Activated T-helper 2 cell treated with anti-CD3 and anti-CD28 coated beads, Interferon-gamma antibody, Interleukin-2, Interleukin-4, amounts not matched to agents 10 μg/mL and 5 μg/mL and 100 μg/mL, durations not matched to agents 14 hours and 24 hours and 36 hours (primary cell): ENCODE results near the gene HERC4. TPM values are rescaled to one million over a fixed set of nuclear protein-coding genes. Genes with fewer than 3 reads are reported as not detected.
"Not testable (repeated sequence)": the region's sequence is repeated elsewhere in the genome, so short reads cannot be mapped to it uniquely, and the experiment has no call there.

Source experiments
- DNase-seq: peaks from one replicate; pipeline ENCODE4 v3.0.0; 2021; ENCODE audit warnings: low spot score
- H3K27ac Mint-ChIP-seq: one replicate; pipeline ENCODE4 v1.8.0; 2021; ENCODE audit warnings: mixed read lengths
- H3K27me3 Mint-ChIP-seq: one replicate; pipeline ENCODE4 v1.8.0; 2021; ENCODE audit warnings: low read depth, mixed read lengths
- H3K36me3 Mint-ChIP-seq: one replicate; pipeline ENCODE4 v1.8.0; 2021; ENCODE audit warnings: low read depth, mixed read lengths
- H3K4me1 Mint-ChIP-seq: one replicate; pipeline ENCODE4 v1.8.0; 2021; ENCODE audit warnings: low read depth, mixed read lengths
- H3K4me3 Mint-ChIP-seq: one replicate; pipeline ENCODE4 v1.8.0; 2021; ENCODE audit warnings: low read depth, mild to moderate bottlenecking, moderate library complexity, mixed read lengths
- H3K9me3 Mint-ChIP-seq: one replicate; pipeline ENCODE4 v1.8.0; 2021; ENCODE audit warnings: mixed read lengths
- intact Hi-C: fragments of 100-400 bp; cut with micrococcal nuclease; formaldehyde crosslinking; loops from one replicate; pipeline ENCODE4 v1.15.1; 2023
- total RNA-seq: library from RNA; stranded (reverse); gene quantifications from 2 replicates; pipeline ENCODE4 v1.2.3, GENCODE V29; 2022

The HERC4 gene
- total RNA-seq, 1 donor from 2014 or later = 48.9 TPM

- intact Hi-C loops, DNase-seq, H3K4me1 Mint-ChIP-seq, H3K27ac Mint-ChIP-seq, H3K27me3 Mint-ChIP-seq, H3K4me3 Mint-ChIP-seq: not testable (repeated sequence)
- H3K36me3 Mint-ChIP-seq = peaks cover 68% of the 10 kb centered on the region
- H3K9me3 Mint-ChIP-seq = peaks cover 24% of the 10 kb centered on the region
These were observed 52.8 kb downstream of the HERC4 start for GRCh38 chr10:68022324-68022723.

GRCh38 chr10:68016519-68016918 lies 58.6 kb downstream of the HERC4 start:
- Mint-ChIP-seq H3K36me3 (peaks cover 58% of the 10 kb centered on the region), H3K27ac (peak overlapping the region; percentile 36)

GRCh38 chr10:68010426-68010940 lies 64.6 kb downstream of the HERC4 start:
- no peak for DNase-seq
- Mint-ChIP-seq H3K27me3 (no peaks in the 10 kb centered on the region), H3K9me3 (peaks cover 13% of the 10 kb centered on the region), H3K36me3 (peaks cover 63% of the 10 kb centered on the region), H3K4me3 (no peak overlapping the region), H3K4me1 (no peaks in the 10 kb centered on the region), H3K27ac (no peak overlapping the region)
- intact Hi-C loops = no loop called here

More at GRCh38 chr10:68016519-68016918, 58.6 kb downstream of the HERC4 start:
- intact Hi-C loops, H3K4me1 Mint-ChIP-seq, H3K27me3 Mint-ChIP-seq, DNase-seq, H3K4me3 Mint-ChIP-seq: not testable (repeated sequence)
- H3K9me3 Mint-ChIP-seq = peaks cover 19% of the 10 kb centered on the region

GRCh38 chr10:68007356-68007755 lies 67.7 kb downstream of the HERC4 start:
- H3K9me3 Mint-ChIP-seq = peaks cover 13% of the 10 kb centered on the region
- H3K27me3 Mint-ChIP-seq = no peaks in the 10 kb centered on the region
- H3K36me3 Mint-ChIP-seq = peaks cover 71% of the 10 kb centered on the region
- no peak overlapping the region for H3K4me3 Mint-ChIP-seq
- intact Hi-C loops = no loop called here
- no peaks in the 10 kb centered on the region for H3K4me1 Mint-ChIP-seq
- DNase-seq = no peak
- no peak overlapping the region for H3K27ac Mint-ChIP-seq

GRCh38 chr10:68001539-68001938 lies 73.5 kb downstream of the HERC4 start:
- intact Hi-C loops = no loop called here
- H3K27ac Mint-ChIP-seq = no peak overlapping the region
- no peak for DNase-seq
- no peaks in the 10 kb centered on the region for H3K27me3 Mint-ChIP-seq
- H3K36me3 Mint-ChIP-seq = peaks cover 47% of the 10 kb centered on the region
- no peaks in the 10 kb centered on the region for H3K9me3 Mint-ChIP-seq
- no peak overlapping the region for H3K4me3 Mint-ChIP-seq
- H3K4me1 Mint-ChIP-seq = no peaks in the 10 kb centered on the region

- Mint-ChIP-seq H3K27ac (no peak overlapping the region), H3K4me1 (no peaks in the 10 kb centered on the region), H3K9me3 (no peaks in the 10 kb centered on the region), H3K36me3 (peaks cover 47% of the 10 kb centered on the region), H3K4me3 (no peak overlapping the region), H3K27me3 (no peaks in the 10 kb centered on the region)
- intact Hi-C loops = no loop called here
- DNase-seq = no peak
These were observed 74.1 kb downstream of the HERC4 start for GRCh38 chr10:68001000-68001399.

- Mint-ChIP-seq H3K27ac (no peak overlapping the region), H3K36me3 (peaks cover 62% of the 10 kb centered on the region), H3K4me3 (no peak overlapping the region), H3K9me3 (no peaks in the 10 kb centered on the region), H3K4me1 (peaks cover 5% of the 10 kb centered on the region), H3K27me3 (no peaks in the 10 kb centered on the region)
- intact Hi-C loops = no loop called here
- DNase-seq = no peak
These were observed 85.0 kb downstream of the HERC4 start for GRCh38 chr10:67990093-67990492.

- Mint-ChIP-seq H3K36me3 (peaks cover 60% of the 10 kb centered on the region), H3K27me3 (no peaks in the 10 kb centered on the region), H3K4me1 (peaks cover 5% of the 10 kb centered on the region), H3K4me3 (no peak overlapping the region), H3K27ac (no peak overlapping the region), H3K9me3 (no peaks in the 10 kb centered on the region)
- DNase-seq = no peak
- intact Hi-C loops = no loop called here
These were observed 86.5 kb downstream of the HERC4 start for GRCh38 chr10:67988606-67989005.

GRCh38 chr10:67982603-67983002 lies 92.5 kb downstream of the HERC4 start:
- Mint-ChIP-seq H3K4me1 (peaks cover 11% of the 10 kb centered on the region), H3K36me3 (peaks cover 73% of the 10 kb centered on the region)
- H3K4me3 Mint-ChIP-seq, DNase-seq, intact Hi-C loops, H3K27ac Mint-ChIP-seq, H3K27me3 Mint-ChIP-seq, H3K9me3 Mint-ChIP-seq: not testable (repeated sequence)

GRCh38 chr10:67978749-67979148 lies 96.3 kb downstream of the HERC4 start:
- intact Hi-C loops = no loop called here
- peaks cover 83% of the 10 kb centered on the region for H3K36me3 Mint-ChIP-seq
- no peak overlapping the region for H3K27ac Mint-ChIP-seq
- DNase-seq = no peak
- no peaks in the 10 kb centered on the region for H3K27me3 Mint-ChIP-seq
- peaks cover 15% of the 10 kb centered on the region for H3K4me1 Mint-ChIP-seq
- H3K4me3 Mint-ChIP-seq = no peak overlapping the region
- no peaks in the 10 kb centered on the region for H3K9me3 Mint-ChIP-seq

GRCh38 chr10:67977251-67977650 lies 97.8 kb downstream of the HERC4 start:
- no peak for DNase-seq
- intact Hi-C loops = no loop called here
- H3K4me3 Mint-ChIP-seq = no peak overlapping the region
- no peak overlapping the region for H3K27ac Mint-ChIP-seq
- no peaks in the 10 kb centered on the region for H3K9me3 Mint-ChIP-seq
- peaks cover 15% of the 10 kb centered on the region for H3K4me1 Mint-ChIP-seq
- no peaks in the 10 kb centered on the region for H3K27me3 Mint-ChIP-seq
- peaks cover 86% of the 10 kb centered on the region for H3K36me3 Mint-ChIP-seq

GRCh38 chr10:67976292-67977245 lies 98.5 kb downstream of the HERC4 start:
- H3K9me3 Mint-ChIP-seq = no peaks in the 10 kb centered on the region
- H3K4me3 Mint-ChIP-seq = no peak overlapping the region
- no peaks in the 10 kb centered on the region for H3K27me3 Mint-ChIP-seq
- H3K36me3 Mint-ChIP-seq = peaks cover 86% of the 10 kb centered on the region
- DNase-seq = no peak
- H3K4me1 Mint-ChIP-seq = peaks cover 13% of the 10 kb centered on the region
- no peak overlapping the region for H3K27ac Mint-ChIP-seq
- intact Hi-C loops = no loop called here

GRCh38 chr10:67975871-67976270 lies 99.2 kb downstream of the HERC4 start:
- Mint-ChIP-seq H3K27me3 (no peaks in the 10 kb centered on the region), H3K27ac (no peak overlapping the region), H3K4me1 (peaks cover 10% of the 10 kb centered on the region), H3K9me3 (peaks cover under 1% of the 10 kb centered on the region), H3K4me3 (no peak overlapping the region), H3K36me3 (peaks cover 86% of the 10 kb centered on the region)
- no peak for DNase-seq
- intact Hi-C loops = no loop called here
